NCI-H2107 treated with DMSO at 0.1 percent for 48 hours (cell line): ENCODE data around the gene NCOA3.

Experiments
- DNase-seq: peaks from one replicate; lab custom pipeline; 2025; ENCODE audit not compliant: unreplicated experiment; lab: John Stamatoyannopoulos, UW

Gene NCOA3

GRCh38 chr20:47699818-47700217 lies 198.1 kb downstream of the NCOA3 start:
- no peak for DNase-seq

DNA sequence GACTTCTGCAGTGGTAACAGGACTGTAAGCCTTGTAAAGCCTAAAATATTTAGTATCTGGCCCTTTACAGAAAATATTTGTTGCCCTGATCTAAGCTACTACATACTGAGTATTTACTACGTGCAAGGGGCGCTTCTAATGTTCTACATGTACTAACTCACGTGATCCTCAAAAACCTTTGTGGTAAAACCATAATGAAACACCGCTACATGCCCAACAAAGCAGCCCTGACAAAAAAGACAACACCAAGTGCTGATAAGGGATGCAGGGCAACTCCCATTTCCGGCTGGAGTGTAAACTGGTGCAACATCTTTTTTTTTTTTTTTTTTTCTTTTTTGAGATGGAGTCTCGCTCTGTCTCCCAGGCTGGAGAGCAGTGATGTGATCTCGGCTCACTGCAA lies 198.6 kb downstream of the NCOA3 start:
- no peak for DNase-seq

GRCh38 chr20:47701612-47702011 lies 199.9 kb downstream of the NCOA3 start:
- DNase-seq: no peak

GRCh38 chr20:47703748-47704147 lies 202.1 kb downstream of the NCOA3 start:
- DNase-seq: no peak

DNA sequence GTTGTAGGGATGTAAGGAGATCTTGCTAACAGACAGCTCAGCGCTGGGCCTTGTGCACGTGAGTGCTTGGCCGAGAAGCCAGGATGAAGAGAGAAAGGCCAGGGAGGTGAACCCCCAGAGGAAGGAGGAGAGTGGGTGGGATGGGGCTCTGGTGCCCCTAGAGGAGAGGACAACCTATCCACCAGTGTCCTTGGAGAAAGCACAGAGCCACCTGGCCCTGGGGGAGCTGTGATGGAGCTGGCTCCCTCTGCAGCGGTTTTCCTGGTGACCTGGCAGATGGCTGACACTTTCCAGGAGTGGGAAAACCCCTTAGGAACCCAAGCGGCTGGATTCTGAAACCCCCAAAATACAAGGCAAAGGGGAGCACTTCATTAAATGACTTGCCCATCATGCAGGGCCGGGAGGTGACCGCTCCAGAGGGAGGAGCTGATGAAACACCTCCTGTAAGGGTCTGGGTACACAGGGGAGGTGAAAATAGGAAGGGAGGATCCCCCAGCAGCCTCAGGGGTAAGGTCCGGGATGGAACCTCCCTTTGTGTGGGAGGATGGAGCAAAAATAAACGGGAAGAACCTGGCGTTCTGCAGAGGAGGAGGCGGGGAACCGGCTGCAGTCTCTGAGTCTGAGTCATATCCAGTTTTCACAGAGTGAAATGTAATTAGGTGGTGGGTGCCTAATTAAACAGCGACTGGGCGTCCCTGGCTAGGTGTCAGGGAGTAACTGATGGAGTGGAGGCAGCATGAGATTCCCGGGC lies 203.2 kb downstream of the NCOA3 start:
- DNase-seq: no peak

DNA sequence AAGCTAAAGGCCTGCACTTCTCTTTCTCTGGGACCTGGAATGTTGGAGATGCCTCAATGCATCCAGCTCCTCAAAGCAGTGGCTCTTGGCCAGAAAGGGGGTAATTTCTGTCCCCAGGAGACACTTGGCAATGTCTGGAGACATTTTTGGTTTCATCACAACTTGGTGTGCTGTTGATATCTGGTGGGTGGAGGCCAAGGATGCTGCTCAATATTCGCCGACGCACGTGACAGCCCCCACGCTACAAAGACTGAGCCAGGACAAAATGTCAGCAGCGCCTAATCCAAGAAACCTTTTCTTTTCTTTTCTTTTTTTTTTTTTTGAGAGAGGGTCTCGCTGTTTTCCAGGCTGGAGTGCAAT lies 203.8 kb downstream of the NCOA3 start:
- DNase-seq: no peak

GRCh38 chr20:47706345-47706744 lies 204.7 kb downstream of the NCOA3 start:
- DNase-seq: no peak
